Coronary artery (tissue), 2 donors: ENCODE results near the gene PTPN13.

Source experiments
- DNase-seq: peaks from one replicate; pipeline ENCODE4 v3.0.0-alpha.2; 2017; ENCODE audit warnings: low spot score
- H3K27ac ChIP-seq, 2 donors: fragments of 200-600 bp; sonication (generic); one replicate each; pipeline ENCODE4 v1.5.1; 2016 to 2019
- H3K4me3 ChIP-seq: fragments of 200-600 bp; sonication (generic); 2 replicates; pipeline ENCODE4 v1.5.1; 2016; ENCODE audit warnings: mild to moderate bottlenecking, moderate library complexity
- CTCF ChIP-seq: fragments of 200-600 bp; sonication (generic); IDR thresholded peaks from one replicate; pipeline ENCODE4 v1.5.1; 2019; ENCODE audit warnings: antibody characterized with exemption

PTPN13 gene

GRCh38 chr4:86557526-86557925, 36.6 kb upstream of the PTPN13 start:
- Histone ChIP-seq H3K27ac (no peak overlapping the region), H3K4me3 (no peak overlapping the region)
- no peak for TF ChIP-seq CTCF
- DNase-seq = no peak

DNA sequence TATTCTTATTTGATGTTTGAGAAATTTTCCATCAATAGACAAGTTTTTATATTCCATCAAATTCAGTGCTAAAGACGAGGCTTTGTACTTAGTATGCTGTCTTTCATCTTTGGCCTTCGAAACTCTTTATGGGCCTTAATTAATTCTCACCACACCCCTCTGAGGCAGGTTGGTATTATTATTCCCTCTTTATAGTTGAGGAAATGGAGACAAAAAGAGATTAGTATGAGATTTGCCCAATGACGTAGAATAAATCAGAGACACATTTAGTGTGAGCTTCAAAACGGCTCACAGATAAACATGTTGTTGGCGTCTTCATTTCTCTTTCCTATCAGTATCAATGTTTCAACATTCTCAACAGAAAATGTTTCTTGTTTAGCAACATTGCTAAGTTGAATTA, 35.9 kb upstream of the PTPN13 start:
- H3K4me3 ChIP-seq = no peak overlapping the region

DNA sequence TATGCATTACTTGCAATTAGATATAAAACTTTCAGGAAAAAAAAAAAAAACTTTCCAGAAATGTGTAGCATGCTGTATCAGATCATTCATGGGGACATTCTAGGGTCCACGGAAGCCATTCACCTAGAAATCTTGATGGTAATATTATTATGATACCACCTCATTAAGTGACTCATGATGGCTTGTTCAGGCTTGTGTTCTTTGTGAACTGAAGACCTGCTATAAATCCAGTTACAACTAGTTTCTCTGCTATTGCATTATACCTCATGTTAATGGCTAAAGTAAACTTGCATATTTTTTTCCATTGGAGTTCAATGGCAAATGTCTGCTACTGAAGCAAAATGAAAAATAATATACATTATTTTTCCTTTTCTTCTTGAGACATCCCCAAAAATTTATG, 35.3 kb upstream of the PTPN13 start:
- no peak for TF ChIP-seq CTCF
- no peak for DNase-seq
- Histone ChIP-seq H3K27ac (no peak overlapping the region), H3K4me3 (no peak overlapping the region)

More for the DNA sequence above, 35.9 kb upstream of the PTPN13 start:
- no peak for DNase-seq
- no peak for TF ChIP-seq CTCF
- H3K27ac ChIP-seq = no peak overlapping the region

- Histone ChIP-seq H3K4me3 (no peak overlapping the region), H3K27ac (no peak overlapping the region)
- no peak for TF ChIP-seq CTCF
- no peak for DNase-seq
These were observed 33.7 kb upstream of the PTPN13 start for GRCh38 chr4:86560447-86560846.

DNA sequence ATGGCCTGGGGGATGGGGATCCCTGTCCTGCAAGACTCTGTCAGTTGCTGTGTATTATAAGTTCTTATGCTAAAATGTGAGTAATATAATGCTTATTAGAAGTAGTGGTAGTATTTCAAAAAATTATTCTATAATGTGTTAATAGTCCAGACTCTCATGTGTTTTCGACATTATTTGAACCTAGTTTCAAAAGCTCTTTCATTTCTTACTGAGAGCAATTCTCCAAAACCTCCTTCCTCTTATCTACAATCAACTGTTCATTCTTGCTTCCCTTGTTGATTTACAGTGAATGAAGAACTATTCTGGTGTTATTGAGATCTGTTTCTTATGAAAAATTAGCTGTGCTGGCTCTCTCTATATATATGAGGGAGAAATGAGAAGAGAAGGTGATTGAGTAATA, 32.9 kb upstream of the PTPN13 start:
- no peak for TF ChIP-seq CTCF
- Histone ChIP-seq H3K4me3 (no peak overlapping the region), H3K27ac (no peak overlapping the region)
- DNase-seq = no peak

GRCh38 chr4:86563416-86563815, 30.7 kb upstream of the PTPN13 start:
- DNase-seq = no peak
- TF ChIP-seq CTCF = no peak

GRCh38 chr4:86564795-86565194, 29.3 kb upstream of the PTPN13 start:
- TF ChIP-seq CTCF = no peak
- H3K4me3 ChIP-seq = no peak overlapping the region
- DNase-seq = no peak
- H3K27ac ChIP-seq = no peak overlapping the region

More at GRCh38 chr4:86563416-86563815, 30.7 kb upstream of the PTPN13 start:
- Histone ChIP-seq H3K4me3 (no peak overlapping the region), H3K27ac (no peak overlapping the region)
